Measurements from ENCODE around the gene BCL2. TPM values are rescaled to one million over a fixed set of nuclear protein-coding genes. Genes with fewer than 3 reads are reported as not detected.
A peak's percentile ranks its signal among the peaks of the same experiment; 100 is the strongest.

The BCL2 gene
- total RNA-seq, 1 experiment from 2014 or later: 1.3 TPM

DNA sequence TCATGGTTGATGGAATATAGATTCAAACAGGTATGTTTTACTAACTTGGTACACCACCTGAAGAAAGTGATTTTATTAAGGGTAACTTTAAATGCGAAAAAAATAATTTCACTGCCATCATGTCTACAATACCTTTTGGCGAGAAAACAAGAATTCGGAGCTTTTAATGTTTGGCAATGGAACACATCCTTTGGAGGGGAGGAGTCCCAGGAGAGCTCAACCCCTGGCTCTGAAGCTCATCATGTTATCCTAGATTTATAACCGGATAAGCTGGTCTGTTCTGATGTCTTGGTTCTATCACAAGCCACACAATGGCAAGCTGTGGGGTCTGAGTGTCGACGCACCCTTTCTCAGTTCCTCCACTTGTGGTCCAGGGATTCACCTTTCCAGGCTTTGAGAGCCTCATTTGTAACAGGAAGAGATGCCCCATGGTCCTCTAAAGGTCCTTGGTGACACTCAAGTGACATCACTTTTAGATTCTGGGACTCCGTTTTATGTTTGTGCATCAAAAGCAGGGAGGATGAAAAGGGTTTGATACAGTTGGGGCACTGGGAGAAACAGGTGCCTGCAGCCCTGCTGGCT lies 172.7 kb downstream of the BCL2 start:
- Mint-ChIP-seq H3K36me3 (ENCODE audit: insufficient read depth in 1 of 3, low read depth in 3 of 3) (no peaks in the 10 kb centered on the region), H3K4me1 (peaks cover 20 to 21% of the 10 kb centered on the region in 2 experiments), H3K4me3 (no peak overlapping the region), H3K9me3 (no peaks in the 10 kb centered on the region; a peak in 1 of 5 replicates), H3K27me3 (ENCODE audit: low read depth) (no peaks in the 10 kb centered on the region; the same call in 1 of the 2 replicates), H3K27ac (peak overlapping the region in 1 of 3 experiments; percentile 14; a peak in 1 of 7 replicates)
- Histone ChIP-seq H3K4ac (ENCODE audit: low read depth, low read length) (no peak overlapping the region), H3T11ph (ENCODE audit: low read length) (no peak overlapping the region), H3K23me2 (ENCODE audit: insufficient read length, low read depth, low read length, poor library complexity, severe bottlenecking) (no peaks in the 10 kb centered on the region), H3K27ac (ENCODE audit: insufficient read length, low read depth, low read length) (no peak overlapping the region), H3K14ac (ENCODE audit: insufficient read depth, low read length) (no peak overlapping the region), H3K9me3 (ENCODE audit: control insufficient read depth, low read depth, low read length) (no peaks in the 10 kb centered on the region), H2BK15ac (ENCODE audit: low read depth, low read length) (no peak overlapping the region), H3K4me1 (ENCODE audit: insufficient read depth, low read length) (no peaks in the 10 kb centered on the region), H3K56ac (ENCODE audit: insufficient read length, low read depth, low read length) (no peak overlapping the region), H3K79me2 (ENCODE audit: insufficient read depth, low read length) (no peaks in the 10 kb centered on the region), H3K27me3 (ENCODE audit: insufficient read depth, low read length) (no peaks in the 10 kb centered on the region), H3K23ac (ENCODE audit: insufficient read length, low read depth, low read length) (no peak overlapping the region), H4K5ac (ENCODE audit: insufficient read length, low read depth, low read length) (no peak overlapping the region), H2BK20ac (ENCODE audit: low read depth, low read length, poor library complexity, severe bottlenecking) (no peak overlapping the region), H3K9ac (ENCODE audit: extremely low read depth, insufficient read length, low read length) (no peak overlapping the region), H2AK5ac (ENCODE audit: insufficient read length, low read length) (no peak overlapping the region), H4K8ac (replicated peaks; ENCODE audit: insufficient read length, low read depth, low read length) (no peak overlapping the region), H3K18ac (ENCODE audit: insufficient read length, low read depth, low read length) (no peak overlapping the region), H2BK120ac (ENCODE audit: low read depth, low read length, poor library complexity, severe bottlenecking) (no peak overlapping the region), H2BK5ac (ENCODE audit: insufficient read length, low read length) (no peak overlapping the region), H4K91ac (ENCODE audit: insufficient read length, low read depth, low read length) (no peak overlapping the region), H2AFZ (ENCODE audit: low read length) (no peak overlapping the region), H4K20me1 (ENCODE audit: control insufficient read depth, insufficient read depth, insufficient read length) (no peaks in the 10 kb centered on the region), H3K4me2 (ENCODE audit: insufficient read depth, insufficient read length, low read length) (no peak overlapping the region), H2BK12ac (ENCODE audit: insufficient read length, low read depth, low read length) (no peak overlapping the region), H3K79me1 (ENCODE audit: insufficient read depth, low read depth, low read length, poor library complexity, severe bottlenecking) (no peaks in the 10 kb centered on the region)
- no peak for DNase-seq
- TF ChIP-seq, protein P1, sequence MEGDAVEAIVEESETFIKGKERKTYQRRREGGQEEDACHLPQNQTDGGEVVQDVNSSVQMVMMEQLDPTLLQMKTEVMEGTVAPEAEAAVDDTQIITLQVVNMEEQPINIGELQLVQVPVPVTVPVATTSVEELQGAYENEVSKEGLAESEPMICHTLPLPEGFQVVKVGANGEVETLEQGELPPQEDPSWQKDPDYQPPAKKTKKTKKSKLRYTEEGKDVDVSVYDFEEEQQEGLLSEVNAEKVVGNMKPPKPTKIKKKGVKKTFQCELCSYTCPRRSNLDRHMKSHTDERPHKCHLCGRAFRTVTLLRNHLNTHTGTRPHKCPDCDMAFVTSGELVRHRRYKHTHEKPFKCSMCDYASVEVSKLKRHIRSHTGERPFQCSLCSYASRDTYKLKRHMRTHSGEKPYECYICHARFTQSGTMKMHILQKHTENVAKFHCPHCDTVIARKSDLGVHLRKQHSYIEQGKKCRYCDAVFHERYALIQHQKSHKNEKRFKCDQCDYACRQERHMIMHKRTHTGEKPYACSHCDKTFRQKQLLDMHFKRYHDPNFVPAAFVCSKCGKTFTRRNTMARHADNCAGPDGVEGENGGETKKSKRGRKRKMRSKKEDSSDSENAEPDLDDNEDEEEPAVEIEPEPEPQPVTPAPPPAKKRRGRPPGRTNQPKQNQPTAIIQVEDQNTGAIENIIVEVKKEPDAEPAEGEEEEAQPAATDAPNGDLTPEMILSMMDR (conservative IDR thresholded peaks at IDR 0.05): no peak
- WGBS (ENCODE audit: extremely low coverage, insufficient read length, low lambda C conversion rate): no CpG with 5 or more reads among the region's 7 CpGs

All from H9 (cell line).